Measurements from ENCODE around the gene MYO1D.

MYO1D gene

GRCh38 chr17:32878211-32878610, 1.3 kb upstream of the MYO1D start:
- no peak for DNase-seq (ENCODE audit: extremely low read depth, low read depth)
- no peak for TF ChIP-seq CTCF (IDR thresholded peaks at IDR 0.05; ENCODE audit: low read depth, low read length, missing control alignments)
- H3K4me3 ChIP-seq (replicated peaks; ENCODE audit: low read depth, low read length) = no peak overlapping the region

- DNase-seq (ENCODE audit: extremely low read depth, low read depth) = no peak
- peak; percentile 76 for TF ChIP-seq CTCF (IDR thresholded peaks at IDR 0.05; ENCODE audit: low read depth, low read length, missing control alignments)
- H3K4me3 ChIP-seq (replicated peaks; ENCODE audit: low read depth, low read length) = peak overlapping the region; percentile 66
Observed at GRCh38 chr17:32877164-32877764, 340 bp upstream of the MYO1D start.

GRCh38 chr17:32875923-32876416, 954 bp downstream of the MYO1D start:
- peak overlapping the region; percentile 66 for H3K4me3 ChIP-seq (replicated peaks; ENCODE audit: low read depth, low read length)
- TF ChIP-seq CTCF (IDR thresholded peaks at IDR 0.05; ENCODE audit: low read depth, low read length, missing control alignments) = no peak
- DNase-seq (ENCODE audit: extremely low read depth, low read depth) = no peak

- no peak for DNase-seq (ENCODE audit: extremely low read depth, low read depth)
- no peak for TF ChIP-seq CTCF (IDR thresholded peaks at IDR 0.05; ENCODE audit: low read depth, low read length, missing control alignments)
- H3K4me3 ChIP-seq (replicated peaks; ENCODE audit: low read depth, low read length) = peak overlapping the region; percentile 66
Observed at GRCh38 chr17:32875230-32875917, 1.6 kb downstream of the MYO1D start.

GRCh38 chr17:32873114-32873513, 3.8 kb downstream of the MYO1D start:
- DNase-seq (ENCODE audit: extremely low read depth, low read depth) = no peak
- no peak overlapping the region for H3K4me3 ChIP-seq (replicated peaks; ENCODE audit: low read depth, low read length)
- TF ChIP-seq CTCF (IDR thresholded peaks at IDR 0.05; ENCODE audit: low read depth, low read length, missing control alignments) = no peak

- H3K4me3 ChIP-seq (replicated peaks; ENCODE audit: low read depth, low read length) = no peak overlapping the region
- DNase-seq (ENCODE audit: extremely low read depth, low read depth) = no peak
- no peak for TF ChIP-seq CTCF (IDR thresholded peaks at IDR 0.05; ENCODE audit: low read depth, low read length, missing control alignments)
Observed at GRCh38 chr17:32871746-32872145, 5.2 kb downstream of the MYO1D start.
